ENCODE measurements around the gene C1orf210.

The C1orf210 gene

DNA sequence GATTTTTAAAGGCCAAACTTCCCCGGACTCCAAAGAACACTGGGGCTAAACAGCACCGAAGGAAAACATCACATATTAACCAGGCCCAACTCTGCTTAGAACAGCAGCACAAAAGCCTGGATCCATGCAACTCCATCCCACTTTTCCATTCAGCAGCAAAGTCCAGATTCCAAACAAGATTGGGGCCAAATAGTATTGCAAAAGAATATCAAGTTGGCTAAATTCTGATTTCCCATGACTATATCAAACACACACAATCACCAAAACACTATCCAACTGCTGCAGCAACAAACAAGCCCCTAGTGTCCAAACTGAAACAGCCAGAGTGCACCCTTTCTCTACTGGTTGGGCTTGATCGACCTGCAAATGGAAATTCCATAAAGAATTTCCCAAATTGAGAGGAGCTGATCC lies 35.0 kb downstream of the C1orf210 start:
- DNase-seq (ENCODE audit: low read depth in 2 of 2): no peak

GRCh38 chr1:43247256-43247921 lies 38.0 kb downstream of the C1orf210 start:
- DNase-seq (ENCODE audit: low read depth in 2 of 2): no peak

DNA sequence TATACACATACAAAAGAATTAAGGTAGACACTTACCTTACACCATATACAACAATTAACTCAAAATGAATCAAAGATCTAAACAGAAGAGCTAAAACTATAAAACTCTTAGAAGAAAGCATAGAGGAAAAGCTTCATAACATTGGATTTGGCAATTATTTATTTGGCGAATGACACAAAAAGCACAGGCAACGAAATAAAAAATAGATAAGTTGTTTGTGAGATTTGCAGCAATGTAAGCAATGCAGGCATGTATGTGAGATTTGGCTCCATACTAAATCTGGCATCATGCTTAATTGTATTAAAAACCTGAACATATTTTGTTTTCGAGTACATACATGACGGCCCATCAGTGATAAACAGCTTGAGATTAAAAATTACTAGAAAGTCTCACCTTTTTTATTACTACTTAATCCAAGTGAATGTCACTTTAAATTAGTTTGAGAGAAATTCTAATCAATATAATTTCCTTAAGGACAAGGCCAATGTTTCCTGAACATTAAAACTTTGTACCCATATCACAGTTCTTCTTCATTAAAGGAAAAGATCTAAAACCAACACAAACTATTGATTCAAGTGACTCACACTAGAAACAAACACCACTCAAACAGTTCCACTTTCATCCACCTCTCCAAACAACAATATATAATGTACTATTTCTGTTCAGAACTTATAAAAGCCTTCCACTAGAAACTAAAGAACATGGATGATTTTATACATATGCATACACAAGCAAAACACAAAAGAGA lies 38.7 kb downstream of the C1orf210 start:
- no peak for DNase-seq (ENCODE audit: low read depth in 2 of 2)

DNA sequence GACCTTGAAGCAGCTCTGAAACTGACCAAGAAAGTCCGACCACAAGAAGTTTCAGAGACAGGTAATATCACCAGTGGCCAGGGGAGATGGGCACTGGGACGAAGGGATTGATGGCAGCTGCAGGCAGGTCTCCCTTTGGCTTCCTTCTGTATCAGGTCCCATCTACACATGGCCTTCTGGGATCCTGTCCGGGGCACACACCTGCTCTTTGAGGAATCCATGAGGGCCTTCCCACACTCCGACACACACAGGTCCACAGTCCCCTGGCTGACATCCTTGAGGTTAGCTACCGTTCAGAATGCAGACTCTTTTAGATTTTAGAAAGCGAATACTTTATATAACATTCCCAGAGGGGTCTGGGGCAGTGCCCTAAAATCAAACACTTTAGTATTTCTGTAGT lies 42.1 kb downstream of the C1orf210 start:
- DNase-seq (ENCODE audit: low read depth in 2 of 2): no peak

DNA sequence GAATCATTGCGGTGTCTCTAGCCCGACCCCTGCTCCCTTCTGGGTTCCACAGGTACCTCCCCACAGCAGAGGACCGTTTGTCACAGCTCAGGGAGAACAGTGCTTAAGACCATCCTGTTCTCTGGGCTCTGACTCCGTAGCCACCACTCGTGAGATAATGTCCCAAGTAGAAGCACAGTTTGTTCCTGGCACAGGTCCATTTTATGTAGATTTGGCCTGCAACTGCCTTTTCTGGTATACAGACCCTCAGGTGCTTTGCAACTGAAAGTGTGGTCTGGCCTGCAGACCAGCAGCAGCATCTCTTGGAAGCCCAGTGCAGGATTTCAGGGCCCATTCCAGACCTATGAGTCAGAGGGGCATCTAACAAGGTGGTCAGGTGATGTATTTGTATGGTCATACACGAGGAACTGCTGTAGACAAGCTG lies 44.0 kb downstream of the C1orf210 start:
- DNase-seq (ENCODE audit: low read depth in 2 of 2): no peak

DNA sequence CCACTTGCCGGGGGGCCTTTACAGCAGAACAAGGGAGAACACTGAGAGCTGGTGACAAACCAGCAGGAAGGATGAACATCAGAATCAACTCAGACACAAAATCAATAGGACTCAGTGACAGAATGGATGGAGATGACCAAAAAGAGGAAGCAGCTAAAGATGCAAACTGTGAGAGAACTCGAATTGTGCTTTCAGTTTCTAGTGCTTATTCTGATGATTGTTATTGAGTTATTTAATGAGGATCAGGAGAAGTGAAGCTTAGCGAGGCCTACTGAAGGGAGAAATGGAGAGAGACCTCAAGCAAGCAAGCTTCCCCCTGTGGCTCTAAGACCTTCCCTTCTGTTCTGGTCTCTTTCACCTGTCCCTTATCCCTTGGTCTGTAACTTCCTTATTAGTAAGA lies 45.9 kb downstream of the C1orf210 start:
- DNase-seq (ENCODE audit: low read depth in 2 of 2): no peak

DNA sequence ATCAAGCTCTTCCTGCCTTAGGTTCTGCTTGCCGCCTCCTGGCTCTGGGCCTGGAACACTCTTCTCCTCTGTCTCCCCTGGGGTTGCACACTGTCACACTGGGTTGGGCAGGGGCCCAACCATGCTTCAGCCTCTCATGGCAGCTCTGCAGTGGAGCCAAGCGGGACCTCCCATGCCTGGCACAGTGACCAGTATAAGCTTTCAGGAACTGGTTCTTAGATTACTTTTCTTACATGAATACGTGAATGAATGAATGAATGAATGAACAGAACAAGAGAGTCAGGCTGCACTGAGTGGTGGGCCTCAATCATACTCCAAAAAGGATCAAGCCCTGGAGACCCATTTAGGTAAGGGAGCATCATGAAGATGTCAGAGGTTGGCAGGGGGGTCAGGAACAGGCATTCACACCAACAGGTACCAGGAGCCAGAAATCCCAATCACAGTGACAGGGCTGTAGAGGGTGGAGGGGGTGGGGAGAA lies 46.4 kb downstream of the C1orf210 start:
- no peak for DNase-seq (ENCODE audit: low read depth in 2 of 2)

DNA sequence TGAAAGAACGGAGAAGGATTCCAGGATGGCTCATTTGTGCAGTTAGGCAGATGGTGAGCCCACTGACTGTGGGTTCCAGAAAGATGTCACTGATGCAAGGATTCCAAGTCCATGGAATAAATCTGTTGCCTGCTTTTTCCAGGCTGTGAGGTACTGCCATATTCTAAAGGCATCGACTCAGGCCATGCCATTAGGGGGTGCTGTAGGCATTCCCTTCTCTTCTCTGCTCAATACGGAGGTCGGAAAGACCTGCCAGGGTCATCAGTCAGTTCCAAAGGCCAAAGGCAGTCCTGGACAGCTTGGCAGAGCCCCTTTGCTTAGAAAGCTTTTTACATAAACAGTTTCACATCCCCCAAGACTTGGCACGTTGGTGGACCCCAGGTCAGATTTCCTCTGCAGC lies 47.3 kb downstream of the C1orf210 start:
- DNase-seq (ENCODE audit: low read depth in 2 of 2): peak in 1 of 2 donors; percentile 8

DNA sequence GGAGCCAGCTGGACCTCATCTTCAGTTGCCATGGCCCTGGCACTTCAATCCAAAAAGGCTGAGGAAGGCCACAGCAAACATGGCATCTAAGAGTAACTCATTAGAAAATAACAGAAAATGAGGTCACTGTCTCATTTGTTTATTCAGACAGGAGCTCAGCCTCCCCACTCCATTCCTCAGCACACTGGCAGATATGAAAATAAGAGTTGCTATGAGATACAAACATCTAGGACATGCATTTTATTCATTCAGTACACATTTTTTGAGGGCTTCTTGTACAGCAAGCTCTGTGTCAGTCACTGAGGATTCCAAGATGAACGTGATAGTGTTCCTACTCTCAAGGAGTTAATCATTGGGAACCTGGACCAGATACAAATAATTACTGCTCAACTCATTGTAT lies 48.3 kb downstream of the C1orf210 start:
- no peak for DNase-seq (ENCODE audit: low read depth in 2 of 2)

GRCh38 chr1:43235451-43236121 lies 49.8 kb downstream of the C1orf210 start:
- no peak for DNase-seq (ENCODE audit: low read depth in 2 of 2)

DNA sequence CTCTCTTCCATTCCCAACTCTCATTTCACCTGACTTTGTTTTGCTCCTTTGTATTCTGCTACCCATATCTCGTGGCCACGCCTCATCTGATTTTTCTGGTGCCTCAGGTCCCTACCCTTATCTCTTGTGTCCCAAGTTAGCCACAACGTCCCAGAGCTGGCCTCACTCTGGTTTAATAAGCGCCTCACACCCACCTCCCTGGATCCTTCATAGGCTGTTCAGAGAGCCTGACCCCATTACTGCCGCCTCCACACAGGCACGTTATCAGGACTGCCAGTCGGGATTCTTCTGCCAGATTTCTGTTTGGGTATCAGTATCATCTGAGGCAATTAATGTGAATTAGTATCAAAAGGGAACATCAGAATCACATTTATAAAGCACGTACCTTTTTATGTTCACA lies 50.3 kb downstream of the C1orf210 start:
- no peak for DNase-seq (ENCODE audit: low read depth in 2 of 2)

- no peak for DNase-seq (ENCODE audit: low read depth in 2 of 2)
Measured at GRCh38 chr1:43234267-43234666, 51.1 kb downstream of the C1orf210 start.

DNA sequence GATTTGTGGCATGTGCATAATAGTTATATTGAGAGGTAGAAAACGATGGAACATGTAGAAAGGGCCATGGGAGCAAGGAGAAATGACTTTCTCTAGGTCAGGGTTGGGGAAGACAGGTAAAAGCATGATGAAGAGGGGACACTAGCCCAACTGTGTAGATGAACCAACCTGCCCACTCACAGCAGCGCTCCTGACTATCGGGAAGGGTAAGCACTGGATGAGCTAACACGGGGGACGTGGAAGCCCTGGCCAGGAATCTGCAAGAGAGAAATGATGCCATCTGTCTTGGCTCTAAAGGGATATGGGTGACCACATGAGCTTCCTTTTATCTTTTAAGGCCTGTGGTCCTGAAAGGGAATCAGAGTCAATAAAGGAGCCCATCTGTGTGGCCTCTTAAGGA lies 51.8 kb downstream of the C1orf210 start:
- no peak for DNase-seq (ENCODE audit: low read depth in 2 of 2)

GRCh38 chr1:43232482-43232881 lies 52.9 kb downstream of the C1orf210 start:
- DNase-seq (ENCODE audit: low read depth in 2 of 2): no peak

DNA sequence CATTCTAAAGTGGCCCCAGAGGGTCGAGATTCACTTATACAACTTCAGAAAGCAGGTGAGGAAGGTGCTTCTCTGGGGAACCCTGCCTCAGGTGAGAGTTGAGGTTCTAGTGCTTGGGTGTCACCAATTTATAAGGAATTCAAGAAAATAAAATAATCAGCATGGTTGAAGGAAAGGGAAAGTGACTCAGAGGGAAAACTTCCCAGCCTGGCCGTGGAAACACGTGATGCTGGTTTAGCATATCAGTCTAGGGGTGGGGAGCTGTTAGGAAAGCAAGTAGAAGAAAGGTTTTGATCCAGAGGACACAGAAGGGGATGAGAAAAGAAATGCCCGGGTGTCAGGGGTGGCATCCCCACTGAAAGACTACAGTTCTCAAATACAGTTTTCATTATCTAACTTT lies 53.3 kb downstream of the C1orf210 start:
- DNase-seq (ENCODE audit: low read depth in 2 of 2): no peak
